Tibial artery (tissue), 4 donors: ENCODE results near the gene HDAC4.

ENCODE experiments used
- DNase-seq, 2 donors: peaks; one replicate each; pipeline ENCODE4 v3.0.0-alpha.2; 2019
- H3K27ac ChIP-seq, 2 donors: fragments of 200-600 bp; sonication (generic) in 1 of 2; 1 replicate in 1 of 2; 2 replicates in 1 of 2; pipeline ENCODE4 v1.5.1; 2018 to 2019; ENCODE audit warnings: mild to moderate bottlenecking in 1 of 2
- H3K27me3 ChIP-seq, 2 donors: fragments of 200-600 bp; sonication (generic) in 1 of 2; one replicate each; pipeline versions ENCODE4 v1.5.1 to v1.6.0; 2016 to 2019
- H3K36me3 ChIP-seq, 3 donors: fragments of 200-600 bp; sonication (generic) in 2 of 3; one replicate each; pipeline ENCODE4 v1.5.1; 2016 to 2019; ENCODE audit warnings: mild to moderate bottlenecking in 2 of 3
- H3K4me1 ChIP-seq, 4 donors: fragments of 200-600 bp; sonication (generic) in 2 of 4; 1 replicate in 3 of 4; 2 replicates in 1 of 4; pipeline ENCODE4 v1.5.1; 2016 to 2019
- H3K4me3 ChIP-seq, 2 donors: fragments of 200-600 bp; sonication (generic) in 1 of 2; 1 replicate in 1 of 2; 2 replicates in 1 of 2; pipeline ENCODE4 v1.5.1; 2018 to 2019; ENCODE audit warnings: mild to moderate bottlenecking in 2 of 2
- H3K9me3 ChIP-seq, 3 donors: fragments of 200-600 bp; sonication (generic) in 1 of 3; one replicate each; pipeline ENCODE4 v1.5.1; 2016 to 2019
- CTCF ChIP-seq, 2 experiments: fragments of 200-600 bp in 1 of 2; fragments of 450-650 bp in 1 of 2; IDR thresholded peaks; one replicate each; pipeline ENCODE4 v1.5.1; 2017 to 2019; ENCODE audit warnings: antibody characterized with exemption in 2 of 2, mild to moderate bottlenecking in 1 of 2, moderate library complexity in 1 of 2
- intact Hi-C: fragments of 100-400 bp; cut with DNase I; formaldehyde crosslinking; loops from one replicate; pipeline ENCODE4 v1.15.0; 2023; ENCODE audit warnings: low total_unique reads

HDAC4 gene

DNA sequence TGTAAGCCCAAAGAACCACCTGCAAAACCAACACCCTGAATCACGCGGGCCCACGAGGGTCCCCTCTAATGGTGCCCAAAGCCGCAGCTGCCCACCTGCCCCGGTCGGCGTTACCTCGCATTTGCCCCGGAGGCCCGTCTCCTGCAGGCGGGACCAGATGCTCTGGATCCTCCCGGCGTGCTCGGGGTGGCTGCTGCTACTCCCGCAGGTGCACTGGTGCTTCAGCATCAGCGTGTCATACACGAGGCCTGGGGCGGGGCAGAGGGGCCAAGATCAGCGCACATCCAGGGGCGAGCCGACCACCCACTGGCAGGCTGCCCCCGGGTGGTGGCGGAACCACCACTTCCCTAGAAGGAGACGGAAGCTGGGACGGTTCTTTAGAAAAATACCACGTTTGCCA is 292.9 kb downstream of the HDAC4 start:
- Histone ChIP-seq H3K27me3 (no peaks in the 10 kb centered on the region), H3K9me3 (no peaks in the 10 kb centered on the region), H3K27ac (no peak overlapping the region), H3K4me1 (no peaks in the 10 kb centered on the region), H3K4me3 (no peak overlapping the region), H3K36me3 (peaks cover 9 to 97% (median 85%) of the 10 kb centered on the region in 3 donors)
- TF ChIP-seq CTCF (IDR thresholded peaks at IDR 0.05): no peak
- intact Hi-C loops: no loop called here
- DNase-seq: no peak

DNA sequence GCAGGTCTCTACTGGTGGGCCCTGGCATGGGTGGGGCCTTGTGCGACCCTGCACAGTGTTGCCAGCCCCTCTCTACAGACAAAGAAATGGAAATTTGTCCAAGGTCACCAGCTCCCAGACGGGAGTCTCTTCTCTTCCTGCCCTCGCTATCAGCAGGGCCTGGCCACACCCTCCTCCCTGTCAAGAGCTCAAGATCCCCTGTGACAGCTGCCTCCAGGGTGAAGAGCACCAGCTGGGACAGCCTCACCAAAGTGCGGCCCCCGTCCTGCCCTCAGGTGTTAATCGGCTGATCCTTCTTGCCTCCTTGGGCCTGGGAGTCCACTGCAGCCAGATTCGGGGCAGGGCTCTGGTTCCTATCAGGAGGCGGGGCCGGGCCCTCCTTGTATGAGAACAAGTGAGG is 293.9 kb downstream of the HDAC4 start:
- intact Hi-C loops: no loop called here
- TF ChIP-seq CTCF (IDR thresholded peaks at IDR 0.05): no peak
- no peaks in the 10 kb centered on the region for H3K4me1 ChIP-seq
- H3K27me3 ChIP-seq: no peaks in the 10 kb centered on the region
- H3K9me3 ChIP-seq: no peaks in the 10 kb centered on the region
- H3K27ac ChIP-seq: no peak overlapping the region
- peaks cover 15 to 98% (median 91%) of the 10 kb centered on the region in 3 donors for H3K36me3 ChIP-seq
- H3K4me3 ChIP-seq: no peak overlapping the region
- DNase-seq: no peak

DNA sequence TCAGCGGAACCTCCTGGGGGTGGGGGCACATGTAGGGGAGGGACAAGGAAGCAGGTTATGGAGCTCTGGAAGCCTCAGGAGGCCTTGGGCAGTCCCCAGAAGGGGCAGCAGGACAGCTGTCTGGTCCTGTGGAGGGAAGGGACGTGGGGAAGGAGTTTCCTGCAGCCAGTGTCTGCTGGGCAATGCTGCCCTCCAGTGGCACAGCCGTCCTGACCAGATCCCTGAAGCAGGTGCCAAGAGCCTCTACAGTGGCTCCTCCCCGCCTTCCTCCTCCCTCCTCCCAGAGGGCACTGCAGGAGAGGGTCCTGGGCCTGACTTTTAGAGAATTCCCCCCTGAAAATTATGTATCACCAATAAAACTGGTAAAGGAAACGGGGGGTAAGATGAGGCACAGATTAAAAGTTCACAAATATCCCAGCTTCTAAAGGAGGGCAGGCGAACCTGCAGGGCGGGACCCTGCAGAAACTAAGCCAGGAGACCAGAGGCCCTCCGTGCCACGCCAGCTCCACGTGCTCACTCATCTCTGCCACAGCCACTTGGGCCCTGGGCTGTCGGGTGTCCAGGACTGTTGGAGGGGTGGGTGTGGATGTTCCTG is 294.4 kb downstream of the HDAC4 start:
- no peak overlapping the region for H3K27ac ChIP-seq
- peak; percentile 32 to 39 for TF ChIP-seq CTCF (IDR thresholded peaks at IDR 0.05)
- peaks cover 15 to 98% (median 91%) of the 10 kb centered on the region in 3 donors for H3K36me3 ChIP-seq
- no peaks in the 10 kb centered on the region for H3K4me1 ChIP-seq
- no peaks in the 10 kb centered on the region for H3K27me3 ChIP-seq
- H3K9me3 ChIP-seq: no peaks in the 10 kb centered on the region
- intact Hi-C loops: no loop called here
- H3K4me3 ChIP-seq: no peak overlapping the region
- DNase-seq: no peak

DNA sequence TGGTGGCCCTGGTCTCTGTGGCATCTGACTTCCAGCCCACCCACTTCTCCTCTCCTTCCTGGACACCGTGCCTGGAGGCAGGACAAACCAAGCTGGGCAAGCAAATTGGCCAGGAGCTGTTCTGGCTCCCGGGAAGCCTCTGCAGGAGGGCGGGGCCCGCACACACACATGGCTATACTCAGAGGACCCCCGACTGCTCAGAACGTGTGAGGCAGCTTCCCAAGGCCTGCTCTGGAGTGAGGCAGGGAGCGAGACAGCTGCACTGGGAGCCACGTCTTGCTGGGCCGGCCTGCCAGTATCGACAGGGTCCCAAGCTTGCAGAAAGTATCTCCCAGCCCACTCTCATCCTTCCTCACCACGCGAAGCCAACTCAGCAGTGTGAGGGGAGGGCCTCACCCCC is 295.6 kb downstream of the HDAC4 start:
- Histone ChIP-seq H3K9me3 (no peaks in the 10 kb centered on the region), H3K4me1 (no peaks in the 10 kb centered on the region), H3K27ac (no peak overlapping the region), H3K36me3 (peaks cover 15 to 98% (median 90%) of the 10 kb centered on the region in 3 donors), H3K4me3 (no peak overlapping the region), H3K27me3 (no peaks in the 10 kb centered on the region)
- intact Hi-C loops: no loop called here
- no peak for DNase-seq
- no peak for TF ChIP-seq CTCF (IDR thresholded peaks at IDR 0.05)

DNA sequence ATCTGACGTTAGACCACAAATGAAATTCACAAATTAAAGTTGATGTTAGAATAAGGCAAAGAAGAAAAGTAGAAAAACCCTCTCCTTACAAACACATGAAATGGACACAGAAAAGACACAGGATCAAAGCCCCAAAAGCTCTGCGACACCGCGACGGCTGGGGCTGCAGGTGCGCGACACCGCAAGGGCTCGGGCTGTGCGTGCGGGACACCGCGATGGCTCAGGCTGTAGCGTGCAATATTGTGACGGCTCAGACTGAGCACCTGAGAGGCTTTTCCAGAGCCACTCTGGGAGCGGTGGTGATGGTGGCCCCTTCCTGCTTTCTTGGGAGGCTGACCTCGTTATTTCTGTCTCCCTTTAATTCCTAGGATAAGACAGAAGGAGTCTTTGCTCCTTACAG is 296.0 kb downstream of the HDAC4 start:
- no peak for DNase-seq
- TF ChIP-seq CTCF (IDR thresholded peaks at IDR 0.05): no peak
- Histone ChIP-seq H3K9me3 (no peaks in the 10 kb centered on the region), H3K27ac (no peak overlapping the region), H3K4me1 (no peaks in the 10 kb centered on the region), H3K4me3 (no peak overlapping the region), H3K36me3 (peaks cover 15 to 98% (median 88%) of the 10 kb centered on the region in 3 donors), H3K27me3 (no peaks in the 10 kb centered on the region)
- intact Hi-C loops: no loop called here
